NCI-H82 treated with DMSO at 0.1 percent for 48 hours (cell line): ENCODE measurements around the gene LAMC3.
"Not testable (repeated sequence)": the region's sequence is repeated elsewhere in the genome, so short reads cannot be mapped to it uniquely, and the experiment has no call there.

Experiments
- DNase-seq: peaks from one replicate; lab custom pipeline; 2025; ENCODE audit not compliant: unreplicated experiment; lab: John Stamatoyannopoulos, UW

The LAMC3 gene

GRCh38 chr9:131114084-131114535 is 105.1 kb downstream of the LAMC3 start:
- DNase-seq = no peak

GRCh38 chr9:131115360-131115742 is 106.4 kb downstream of the LAMC3 start:
- DNase-seq = not testable (repeated sequence)

GRCh38 chr9:131116281-131117120 is 107.5 kb downstream of the LAMC3 start:
- no peak for DNase-seq

GRCh38 chr9:131117121-131117761 is 108.3 kb downstream of the LAMC3 start:
- no peak for DNase-seq

- no peak for DNase-seq
Measured at GRCh38 chr9:131117762-131118145, 108.8 kb downstream of the LAMC3 start.

GRCh38 chr9:131119600-131119999 is 110.6 kb downstream of the LAMC3 start:
- DNase-seq = no peak

- DNase-seq = no peak
Measured at GRCh38 chr9:131120620-131121228, 111.8 kb downstream of the LAMC3 start.

- no peak for DNase-seq
Measured at GRCh38 chr9:131121346-131121745, 112.4 kb downstream of the LAMC3 start.

- DNase-seq = no peak
Measured at GRCh38 chr9:131122158-131122557, 113.2 kb downstream of the LAMC3 start.

- DNase-seq = no peak
Measured at GRCh38 chr9:131125038-131125287, 116.0 kb downstream of the LAMC3 start.

- peak; percentile 89 for DNase-seq
Measured at GRCh38 chr9:131125288-131126058, 116.5 kb downstream of the LAMC3 start, which contains the start of gene NUP214. Gene NUP214 (plus strand): TSS chr9:131125586. CDS start chr9:131125705, 119 bp downstream.

- no peak for DNase-seq
Measured at GRCh38 chr9:131126059-131126426, 117.1 kb downstream of the LAMC3 start.

- no peak for DNase-seq
Measured at GRCh38 chr9:131129183-131129582, 120.2 kb downstream of the LAMC3 start.

GRCh38 chr9:131138676-131139075 is 129.7 kb downstream of the LAMC3 start:
- no peak for DNase-seq

- no peak for DNase-seq
Measured at GRCh38 chr9:131140112-131140511, 131.1 kb downstream of the LAMC3 start.

- DNase-seq = no peak
Measured at GRCh38 chr9:131140550-131140949, 131.6 kb downstream of the LAMC3 start.

GRCh38 chr9:131142160-131142559 is 133.2 kb downstream of the LAMC3 start:
- DNase-seq = no peak
